ENCODE measurements around the gene MYL12A.

GRCh38 chr18:3264362-3264761 is 16.8 kb downstream of the MYL12A start:
- no peak for TF ChIP-seq POLR2A (IDR thresholded peaks at IDR 0.05)
- TF ChIP-seq CTCF (IDR thresholded peaks at IDR 0.05 in 4 of 5, conservative IDR thresholded peaks at IDR 0.05 in 1 of 5): no peak
